ENCODE data around the gene RECQL. TPM values are rescaled to one million over a fixed set of nuclear protein-coding genes. Genes with fewer than 3 reads are reported as not detected.

RECQL gene
- total RNA-seq, 1 experiment from 2014 or later: 42.3 TPM

DNA sequence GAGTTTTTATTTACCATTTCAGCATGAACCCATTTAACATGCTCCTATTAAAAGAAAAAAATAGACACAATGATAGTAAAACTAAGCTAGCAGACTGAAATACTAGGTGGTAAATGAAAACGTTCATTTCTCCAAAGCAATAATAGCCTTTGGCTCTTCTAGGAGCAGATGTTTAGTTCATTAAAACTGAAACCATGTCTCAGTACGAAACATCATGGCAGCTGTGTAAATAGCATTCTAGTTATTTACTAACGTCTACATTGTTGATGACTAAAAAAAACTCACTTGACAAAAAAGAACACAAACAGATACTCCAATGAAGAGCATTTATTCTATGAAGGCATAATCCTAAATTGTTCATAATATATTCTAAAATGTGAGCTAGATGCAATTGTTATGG lies 17.9 kb downstream of the RECQL start:
- ChIA-PET POLR2A (no interaction called here), CTCF (no interaction called here)

GRCh38 chr12:21478756-21479455 lies 22.5 kb downstream of the RECQL start:
- Histone ChIP-seq H3K4me1 (ENCODE audit: control insufficient read depth, insufficient read depth, low read length) (no peaks in the 10 kb centered on the region), H3K27ac (ENCODE audit: low read length) (no peak overlapping the region), H3K36me3 (ENCODE audit: control insufficient read depth, insufficient read depth, low read length) (peaks cover 15% of the 10 kb centered on the region), H3K9me3 (ENCODE audit: control insufficient read depth, insufficient read depth, low read depth, low read length) (no peaks in the 10 kb centered on the region), H3K27me3 (ENCODE audit: control insufficient read depth, insufficient read depth, low read length) (no peaks in the 10 kb centered on the region), H3K4me3 (ENCODE audit: low read depth in 2 of 2, low read length in 2 of 2) (no peak overlapping the region)
- DNase-seq (ENCODE audit: low read depth, low spot score): no peak
- BruUV-seq (replicated peaks): no TSS peak
- in situ Hi-C loops (cut with HindIII; ENCODE audit: low pct_unique_long_range_greater_than_20kb, low sequenced_read_pairs) (no loop called here), intact Hi-C loops (cut with micrococcal nuclease; ENCODE audit: unreplicated experiment) (no loop called here)
- POLR2A ChIA-PET: no interaction called here
- CTCF ChIA-PET: no interaction called here
- ATAC-seq: no peak
- TF ChIP-seq SIN3A (IDR thresholded peaks at IDR 0.05; ENCODE audit: borderline replicate concordance, insufficient read depth, low read depth, low read length) (no peak), REST (IDR thresholded peaks at IDR 0.05; ENCODE audit: insufficient read depth in 1 of 2, low read depth in 2 of 2, low read length in 1 of 2) (no peak), POLR2AphosphoS5 (IDR thresholded peaks at IDR 0.05; ENCODE audit: low read depth, low read length) (no peak), TCF7L2 (IDR thresholded peaks at IDR 0.05; ENCODE audit: low read depth, low read length) (no peak)
- TF ChIP-seq, protein P1, sequence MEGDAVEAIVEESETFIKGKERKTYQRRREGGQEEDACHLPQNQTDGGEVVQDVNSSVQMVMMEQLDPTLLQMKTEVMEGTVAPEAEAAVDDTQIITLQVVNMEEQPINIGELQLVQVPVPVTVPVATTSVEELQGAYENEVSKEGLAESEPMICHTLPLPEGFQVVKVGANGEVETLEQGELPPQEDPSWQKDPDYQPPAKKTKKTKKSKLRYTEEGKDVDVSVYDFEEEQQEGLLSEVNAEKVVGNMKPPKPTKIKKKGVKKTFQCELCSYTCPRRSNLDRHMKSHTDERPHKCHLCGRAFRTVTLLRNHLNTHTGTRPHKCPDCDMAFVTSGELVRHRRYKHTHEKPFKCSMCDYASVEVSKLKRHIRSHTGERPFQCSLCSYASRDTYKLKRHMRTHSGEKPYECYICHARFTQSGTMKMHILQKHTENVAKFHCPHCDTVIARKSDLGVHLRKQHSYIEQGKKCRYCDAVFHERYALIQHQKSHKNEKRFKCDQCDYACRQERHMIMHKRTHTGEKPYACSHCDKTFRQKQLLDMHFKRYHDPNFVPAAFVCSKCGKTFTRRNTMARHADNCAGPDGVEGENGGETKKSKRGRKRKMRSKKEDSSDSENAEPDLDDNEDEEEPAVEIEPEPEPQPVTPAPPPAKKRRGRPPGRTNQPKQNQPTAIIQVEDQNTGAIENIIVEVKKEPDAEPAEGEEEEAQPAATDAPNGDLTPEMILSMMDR (IDR thresholded peaks at IDR 0.05): no peak

More for the DNA sequence above, 17.9 kb downstream of the RECQL start:
- H3K4me3 ChIP-seq (ENCODE audit: low read depth in 2 of 2, low read length in 2 of 2): no peak overlapping the region
- H3K27ac ChIP-seq (ENCODE audit: low read length): no peak overlapping the region
- no peak for DNase-seq (ENCODE audit: low read depth, low spot score)
- H3K27me3 ChIP-seq (ENCODE audit: control insufficient read depth, insufficient read depth, low read length): no peaks in the 10 kb centered on the region
- TF ChIP-seq REST (IDR thresholded peaks at IDR 0.05; ENCODE audit: insufficient read depth in 1 of 2, low read depth in 2 of 2, low read length in 1 of 2) (no peak), POLR2AphosphoS5 (IDR thresholded peaks at IDR 0.05; ENCODE audit: low read depth, low read length) (no peak), SIN3A (IDR thresholded peaks at IDR 0.05; ENCODE audit: borderline replicate concordance, insufficient read depth, low read depth, low read length) (no peak), TCF7L2 (IDR thresholded peaks at IDR 0.05; ENCODE audit: low read depth, low read length) (no peak)
- TF ChIP-seq, protein P1 (IDR thresholded peaks at IDR 0.05): no peak
- intact Hi-C loops (cut with micrococcal nuclease; ENCODE audit: unreplicated experiment): no loop called here
- no peaks in the 10 kb centered on the region for H3K9me3 ChIP-seq (ENCODE audit: control insufficient read depth, insufficient read depth, low read depth, low read length)
- H3K4me1 ChIP-seq (ENCODE audit: control insufficient read depth, insufficient read depth, low read length): no peaks in the 10 kb centered on the region
- H3K36me3 ChIP-seq (ENCODE audit: control insufficient read depth, insufficient read depth, low read length): peaks cover 2% of the 10 kb centered on the region; the same call in 1 of the 2 replicates
- no TSS peak for BruUV-seq (replicated peaks)
- no peak for ATAC-seq
- in situ Hi-C loops (cut with HindIII; ENCODE audit: low pct_unique_long_range_greater_than_20kb, low sequenced_read_pairs): no loop called here
